Stimulated activated naive CD4-positive, alpha-beta T cell treated with Interleukin-2 at 50 U/mL for 16 hours (primary cell): ENCODE results near the gene RAMP1.
A peak's percentile ranks its signal among the peaks of the same experiment; 100 is the strongest.
"Not testable (repeated sequence)": the region's sequence is repeated elsewhere in the genome, so short reads cannot be mapped to it uniquely, and the experiment has no call there.

ENCODE experiments used
- DNase-seq: peaks from one replicate; lab custom pipeline; 2025; lab: John Stamatoyannopoulos, UW

Gene RAMP1

DNA sequence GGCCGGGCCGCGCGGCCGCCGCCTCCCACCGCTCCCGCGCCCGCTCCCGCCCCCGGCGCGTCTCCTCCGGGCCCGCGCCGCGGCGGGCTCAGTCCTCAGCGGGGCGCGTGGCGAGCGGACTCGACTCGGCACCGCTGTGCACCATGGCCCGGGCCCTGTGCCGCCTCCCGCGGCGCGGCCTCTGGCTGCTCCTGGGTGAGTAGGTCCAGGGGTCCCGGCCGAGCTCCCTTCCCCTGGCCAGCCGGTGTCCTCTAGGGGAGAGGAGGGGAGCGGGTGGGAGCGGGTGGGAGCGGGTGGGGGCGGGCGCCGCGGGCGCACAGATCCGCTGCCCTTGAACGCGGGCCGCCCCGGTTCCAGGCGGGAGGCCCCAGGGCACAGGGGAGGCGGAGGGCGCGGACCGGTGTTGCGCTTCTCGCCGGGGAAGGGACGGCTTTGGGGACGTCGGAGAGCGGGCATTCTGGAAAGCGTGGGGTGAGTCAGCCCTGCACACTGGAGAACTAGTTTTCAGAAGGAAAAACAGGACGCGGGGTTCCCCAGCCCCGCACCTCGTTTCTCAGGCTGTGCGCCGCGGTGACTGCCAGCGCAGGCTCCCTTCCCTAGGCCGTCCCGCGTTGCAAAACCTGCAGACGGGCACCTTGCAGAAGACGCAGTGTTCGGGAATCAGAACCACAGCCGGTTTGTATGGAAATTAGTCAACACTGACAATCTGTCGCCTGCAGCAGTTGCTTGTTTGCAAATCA, at the start of gene RAMP1:
Gene RAMP1, plus strand, starts transcription at position 91 of the 740 bp plus-strand sequence. Its CDS starts 53 bp downstream, at position 144.
- DNase-seq = no peak

GRCh38 chr2:237815637-237816036, 43.8 kb upstream of the RAMP1 start:
- no peak for DNase-seq

DNA sequence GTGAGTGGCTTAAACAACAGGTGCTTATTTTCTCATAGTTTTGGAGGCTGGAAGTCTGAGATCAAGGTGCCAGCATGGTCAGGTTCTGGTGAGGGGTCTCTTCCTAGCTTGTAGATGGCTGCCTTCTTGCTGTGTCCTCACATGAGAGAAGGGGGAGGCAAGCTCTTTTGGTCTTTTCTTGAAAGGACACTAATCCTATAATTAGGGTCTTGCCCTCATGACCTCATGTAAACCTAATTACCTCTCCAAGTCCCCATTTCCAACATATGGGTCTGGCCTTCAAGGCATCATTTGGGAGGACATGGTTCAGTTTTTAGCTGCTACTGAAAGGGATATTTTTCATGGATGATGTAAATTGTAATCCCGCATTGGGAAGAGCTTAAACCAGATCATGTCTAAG, 42.9 kb upstream of the RAMP1 start:
- DNase-seq = no peak

GRCh38 chr2:237818066-237818473, 41.4 kb upstream of the RAMP1 start:
- no peak for DNase-seq

DNA sequence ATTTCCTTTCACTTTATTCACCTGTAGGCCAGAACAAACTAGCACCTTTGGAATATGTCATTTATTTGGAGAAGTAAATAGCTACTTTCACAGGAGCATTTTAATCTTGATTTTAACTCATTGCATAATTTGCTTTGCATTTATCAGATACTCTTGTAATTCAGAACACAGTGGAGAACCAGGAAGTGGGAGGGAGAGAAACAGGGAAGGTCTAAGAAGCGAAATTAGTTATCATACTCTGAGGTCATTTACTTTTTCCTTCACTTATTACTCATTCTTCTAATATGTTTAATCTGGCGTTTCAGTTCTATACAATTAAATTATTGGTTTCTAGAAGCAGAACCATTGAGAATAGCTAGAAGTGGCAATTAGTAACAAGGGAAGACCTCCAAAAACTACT, 40.2 kb upstream of the RAMP1 start:
- no peak for DNase-seq

DNA sequence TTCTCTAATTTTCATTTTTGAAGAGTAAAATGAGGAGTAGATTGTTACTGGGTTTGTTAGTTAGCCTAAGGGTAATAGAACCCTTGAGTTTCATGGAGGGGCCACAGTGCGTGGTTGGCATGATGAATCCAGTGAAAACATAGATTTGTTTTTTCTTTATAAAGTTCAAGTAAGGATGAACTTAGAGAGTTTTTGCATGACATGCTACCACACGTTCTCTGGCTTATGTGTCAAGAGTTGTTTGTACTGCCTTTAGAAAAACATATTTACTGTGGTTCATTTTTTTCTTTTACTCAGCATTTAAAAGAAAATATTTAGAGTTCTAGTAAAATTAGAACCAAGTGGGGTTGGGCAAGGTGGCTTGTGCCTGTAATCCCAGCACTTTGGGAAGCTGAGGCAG, 39.0 kb upstream of the RAMP1 start:
- DNase-seq = no peak

DNA sequence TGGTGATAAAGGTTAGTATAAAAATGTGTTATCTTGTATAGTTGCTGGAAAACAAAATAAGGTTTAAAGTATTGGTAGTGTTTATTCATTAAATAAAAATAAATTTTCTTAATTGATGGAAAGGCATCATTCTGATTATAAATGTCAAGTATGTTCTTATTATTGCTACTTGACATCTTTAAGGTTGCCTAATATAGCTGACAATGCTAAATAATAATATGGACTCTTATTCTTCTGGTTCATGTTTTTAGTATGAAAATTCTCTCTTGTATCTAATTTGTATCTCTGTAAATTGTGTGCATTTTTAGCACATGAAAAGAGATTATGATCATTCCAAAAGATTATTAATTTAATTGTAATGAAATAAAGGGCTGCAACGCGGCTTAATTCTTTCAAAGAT, 35.9 kb upstream of the RAMP1 start:
- DNase-seq = no peak

DNA sequence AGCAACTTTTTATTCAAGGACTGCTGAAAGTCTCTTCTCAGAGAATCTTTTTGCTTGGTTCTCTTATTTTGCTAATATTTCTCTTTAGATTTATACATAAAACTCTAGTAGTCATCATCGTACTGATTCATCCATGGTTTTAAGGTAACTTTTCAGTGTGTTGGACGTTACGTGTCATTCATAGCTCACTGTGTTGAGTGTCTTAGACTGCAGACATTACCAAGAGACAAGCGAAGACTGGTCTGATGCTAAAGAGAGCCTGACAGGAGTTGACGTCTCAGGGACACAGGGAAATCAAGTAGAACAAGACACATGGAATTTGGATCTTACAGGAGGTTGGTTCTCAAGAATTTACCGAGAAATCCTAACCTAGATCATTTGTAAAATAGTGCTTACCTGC, 35.3 kb upstream of the RAMP1 start:
- no peak for DNase-seq

GRCh38 chr2:237827421-237827987, 31.9 kb upstream of the RAMP1 start:
- DNase-seq = no peak

DNA sequence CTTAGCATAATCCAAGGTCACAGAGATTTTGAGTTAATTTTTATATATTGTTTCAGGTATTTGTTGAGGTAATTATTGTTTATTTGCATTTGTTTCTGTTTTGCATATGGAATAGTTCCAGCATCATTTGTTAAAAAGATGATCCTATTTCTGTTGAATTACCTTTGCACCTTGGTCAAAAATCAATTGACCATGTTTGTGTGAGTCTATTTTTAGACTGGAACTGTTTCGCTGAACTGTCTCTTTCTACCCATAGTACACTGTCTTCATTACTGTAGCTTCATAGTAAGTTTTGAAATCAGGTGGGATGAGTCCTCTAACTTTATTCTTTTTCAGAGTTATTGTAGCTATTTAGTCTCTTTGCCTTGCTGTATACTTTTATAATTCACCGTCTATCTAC, 28.9 kb upstream of the RAMP1 start:
- DNase-seq = no peak

DNA sequence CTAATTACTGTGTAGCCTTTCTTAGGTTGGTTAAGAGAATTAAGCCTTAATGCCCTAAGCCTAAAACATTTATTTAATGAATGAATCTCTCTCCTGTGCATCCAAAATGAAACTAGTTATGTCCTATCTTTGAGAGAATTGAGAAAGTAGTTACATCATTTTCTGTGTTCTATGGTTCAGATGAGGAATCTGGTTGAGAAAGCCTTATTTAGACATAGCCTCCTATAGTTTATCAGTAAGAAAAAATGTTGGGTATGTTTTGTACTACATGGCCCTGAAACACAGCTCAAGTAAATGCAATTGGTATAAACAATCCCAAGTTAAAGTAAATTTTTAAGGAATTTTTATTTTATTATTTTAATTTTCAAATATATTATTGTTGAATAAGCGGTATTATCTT, 25.9 kb upstream of the RAMP1 start:
- no peak for DNase-seq

DNA sequence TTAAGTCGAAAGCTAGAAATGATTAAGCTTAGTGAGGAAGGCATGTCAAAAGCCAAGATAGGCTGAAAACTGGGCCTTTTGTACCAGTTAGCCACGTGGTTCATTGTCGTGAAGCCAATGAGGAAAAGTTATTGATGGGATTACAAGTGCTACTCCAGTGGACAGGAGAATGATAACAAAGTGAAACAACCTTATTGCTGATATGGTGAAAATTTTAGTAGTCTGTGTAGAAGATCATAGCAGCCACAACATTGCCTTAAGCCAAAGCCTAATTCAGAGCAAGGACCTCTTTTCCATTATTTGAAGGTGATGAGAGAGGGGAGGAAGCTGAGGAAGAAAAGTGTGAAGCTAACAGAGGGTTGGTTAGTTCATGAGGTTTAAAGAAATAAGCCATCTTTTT, 24.1 kb upstream of the RAMP1 start:
- no peak for DNase-seq

DNA sequence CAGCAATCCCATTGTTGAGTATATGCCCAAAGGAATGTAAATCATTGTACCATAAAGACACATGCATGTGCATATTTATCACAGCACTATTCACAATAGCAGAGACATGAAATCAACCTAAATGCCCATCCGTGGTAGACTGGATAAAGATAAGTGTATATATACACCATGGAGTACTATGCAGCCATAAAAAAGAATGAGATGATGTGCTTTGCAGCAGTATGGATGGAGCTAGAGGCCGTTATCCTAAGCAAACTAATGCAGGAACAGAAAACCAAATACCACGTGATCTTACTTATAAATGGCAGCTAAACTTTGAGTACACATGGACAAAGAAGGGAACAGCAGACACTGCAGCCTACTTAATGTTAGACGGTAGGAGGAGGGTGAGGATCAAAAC, 18.4 kb upstream of the RAMP1 start:
- DNase-seq = no peak

DNA sequence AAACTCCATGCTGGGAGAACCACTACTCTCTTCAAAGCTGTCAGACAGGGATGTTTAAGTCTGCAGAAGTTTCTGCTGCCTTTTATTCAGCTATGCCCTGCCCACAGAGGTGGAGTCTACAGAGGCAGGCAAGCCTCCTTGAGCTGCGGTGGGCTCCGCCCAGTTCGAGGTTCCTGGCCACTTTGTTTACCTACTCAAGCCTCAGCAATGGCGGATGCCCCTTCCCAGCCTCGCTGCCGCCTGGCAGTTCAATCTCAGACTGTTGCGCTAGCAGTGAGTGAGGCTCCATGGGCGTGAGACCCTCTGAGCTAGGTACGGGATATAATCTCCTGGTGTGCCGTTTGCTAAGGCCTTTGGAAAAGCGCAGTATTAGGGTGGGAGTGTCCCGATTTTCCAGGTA, 10.5 kb upstream of the RAMP1 start:
- not testable (repeated sequence) for DNase-seq

DNA sequence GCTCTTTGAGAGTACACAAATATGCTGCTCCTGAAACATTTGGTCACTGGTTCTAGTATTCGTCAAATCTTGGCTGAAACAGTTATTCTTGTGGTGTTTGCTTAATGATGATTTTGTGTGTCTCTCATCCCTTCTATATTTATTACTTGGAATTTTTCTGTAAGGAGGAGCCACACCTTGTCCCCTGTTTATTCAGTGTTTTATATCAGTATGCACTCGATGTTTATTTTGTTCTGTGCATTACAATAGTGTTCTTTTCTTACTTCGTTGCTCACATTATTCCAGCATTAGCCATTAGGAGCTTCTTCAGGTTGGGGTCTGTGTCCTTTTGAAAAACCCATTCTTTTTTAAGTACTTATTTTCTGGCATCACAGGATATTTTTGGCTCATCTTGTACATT, 5.1 kb upstream of the RAMP1 start:
- DNase-seq = no peak

- no peak for DNase-seq
These were observed 1.6 kb upstream of the RAMP1 start for GRCh38 chr2:237857791-237858190.

DNA sequence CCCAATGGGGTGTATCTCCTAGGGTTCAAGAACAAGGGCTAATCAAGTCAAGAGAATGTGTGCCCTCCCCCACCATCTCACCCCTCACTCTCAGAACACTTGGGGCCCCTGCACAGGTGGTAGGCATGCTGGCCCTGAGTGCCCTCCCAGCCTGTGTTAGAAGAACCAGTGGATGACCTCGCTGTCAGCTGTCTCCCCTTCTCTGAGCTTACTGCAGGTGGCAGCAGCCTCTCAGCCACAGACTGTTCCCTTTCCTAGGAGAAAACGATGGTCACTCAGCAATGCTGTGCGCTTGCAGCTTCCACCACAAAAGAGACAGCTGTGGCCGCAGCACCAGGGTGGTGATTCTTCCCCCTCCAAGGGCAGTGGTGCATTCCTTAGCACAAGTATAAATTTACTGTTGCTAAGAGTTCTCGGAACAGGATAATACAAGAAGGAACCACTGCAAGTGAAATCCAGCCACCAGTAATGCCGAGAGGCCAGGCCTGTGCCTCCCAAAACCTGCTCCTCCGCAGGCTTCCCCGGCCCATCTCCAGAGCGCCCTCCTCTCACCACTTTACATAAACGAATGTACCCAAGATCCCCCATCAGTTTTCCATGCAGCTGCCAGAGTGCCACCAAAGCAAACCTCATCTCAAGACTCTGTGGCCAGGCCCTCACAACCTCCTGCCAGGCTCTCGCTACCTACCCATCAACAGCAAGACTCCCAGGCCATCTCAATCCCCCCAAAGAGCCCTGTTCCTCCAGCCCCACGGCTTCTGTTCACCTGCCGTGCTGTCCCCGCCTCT, 935 bp upstream of the RAMP1 start:
- DNase-seq = peak; percentile 6

- no peak for DNase-seq
These were observed 365 bp upstream of the RAMP1 start for GRCh38 chr2:237859082-237859433.

- no peak for DNase-seq
These were observed 981 bp downstream of the RAMP1 start for GRCh38 chr2:237860273-237860935.

DNA sequence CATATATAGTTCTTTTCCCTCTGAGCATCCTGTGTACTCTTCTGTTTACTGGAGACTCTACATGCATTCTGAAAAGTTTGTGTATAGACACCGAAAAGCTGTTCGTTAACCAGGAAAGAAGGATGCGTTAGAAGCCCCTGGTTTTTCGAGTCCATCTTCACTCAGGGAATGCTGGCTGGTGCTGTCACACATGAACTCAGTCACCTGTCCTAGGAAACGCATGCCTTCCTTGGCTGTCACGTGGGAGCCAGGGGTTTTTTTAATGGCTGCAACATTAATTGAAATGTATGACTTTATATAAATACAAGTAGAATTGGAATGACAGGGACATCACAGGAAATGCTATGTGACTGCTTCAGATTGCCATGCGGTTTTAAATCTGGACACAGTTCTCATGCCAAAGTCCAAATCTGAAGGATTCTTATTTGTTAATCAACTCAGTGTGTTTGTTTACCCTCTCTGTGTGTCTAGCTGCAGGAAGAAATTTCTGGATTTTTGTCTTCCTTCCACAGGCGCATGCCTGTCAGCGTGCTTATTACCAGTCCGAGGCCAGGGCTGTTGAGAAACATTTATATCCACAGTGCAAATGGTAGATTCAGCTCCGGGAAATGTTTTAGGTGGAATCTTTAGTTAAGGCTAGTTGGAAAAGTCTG, 2.6 kb downstream of the RAMP1 start:
- no peak for DNase-seq

DNA sequence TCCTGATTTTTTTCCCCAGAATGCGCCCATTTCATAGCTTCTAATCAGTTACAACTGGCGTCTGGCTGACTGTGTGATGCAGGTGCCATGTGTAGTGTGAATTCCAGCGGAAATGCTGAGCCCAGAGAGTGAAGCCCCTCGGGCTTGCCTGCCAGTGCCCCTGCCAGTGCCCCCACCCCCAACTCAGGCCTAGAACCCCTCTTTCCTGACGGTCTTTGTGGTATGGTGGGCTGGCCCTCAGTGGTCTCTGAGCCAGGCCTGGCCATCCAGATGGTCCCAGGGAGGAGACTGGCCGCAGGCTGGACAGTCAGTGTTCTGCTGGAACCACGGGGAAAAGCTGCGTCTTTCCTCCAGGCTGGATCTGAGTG, 3.1 kb downstream of the RAMP1 start:
- no peak for DNase-seq

GRCh38 chr2:237863102-237863511, 3.7 kb downstream of the RAMP1 start:
- DNase-seq = no peak
